Measurements from ENCODE around the gene PCDHA11. TPM values are rescaled to one million over a fixed set of nuclear protein-coding genes. Genes with fewer than 3 reads are reported as not detected.
A peak's percentile ranks its signal among the peaks of the same experiment; 100 is the strongest.
"Not testable (repeated sequence)": the region's sequence is repeated elsewhere in the genome, so short reads cannot be mapped to it uniquely, and the experiment has no call there.

The PCDHA11 gene
- total RNA-seq, 8 experiments from 2014 or later: 0.31 to 6.3 (median 5.2) TPM; not detected in 1

DNA sequence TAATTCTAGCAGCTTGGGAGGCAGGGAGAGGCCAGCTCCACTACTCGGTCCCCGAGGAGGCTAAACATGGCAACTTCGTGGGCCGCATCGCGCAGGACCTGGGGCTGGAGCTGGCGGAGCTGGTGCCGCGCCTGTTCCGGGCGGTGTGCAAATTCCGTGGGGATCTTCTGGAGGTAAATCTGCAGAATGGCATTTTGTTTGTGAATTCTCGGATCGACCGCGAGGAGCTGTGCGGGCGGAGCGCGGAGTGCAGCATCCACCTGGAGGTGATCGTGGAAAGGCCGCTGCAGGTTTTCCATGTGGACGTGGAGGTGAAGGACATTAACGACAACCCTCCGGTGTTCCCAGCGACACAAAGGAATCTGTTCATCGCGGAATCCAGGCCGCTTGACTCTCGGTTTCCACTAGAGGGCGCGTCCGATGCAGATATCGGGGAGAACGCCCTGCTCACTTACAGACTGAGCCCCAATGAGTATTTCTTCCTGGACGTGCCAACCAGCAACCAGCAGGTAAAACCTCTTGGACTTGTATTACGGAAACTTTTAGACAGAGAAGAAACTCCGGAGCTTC, 34.2 kb upstream of the PCDHA11 start:
- H3K4me3 ChIP-seq; in situ Hi-C loops (cut with MboI; ENCODE audit: low pct_unique_long_range_greater_than_20kb in 2 of 9, low sequenced_read_pairs in 9 of 9, unreplicated experiment in 9 of 9); ATAC-seq (replicated peaks in 6 of 8); H3K4me1 ChIP-seq (replicated peaks in 1 of 2); H3K27ac ChIP-seq: not testable (repeated sequence)
- WGBS, 10 experiments: 29 to 100% (median 88%) methylated on average over 1 to 10 of the region's 38 CpGs; no CpG with 5 or more reads in 6 of the 10 experiments

DNA sequence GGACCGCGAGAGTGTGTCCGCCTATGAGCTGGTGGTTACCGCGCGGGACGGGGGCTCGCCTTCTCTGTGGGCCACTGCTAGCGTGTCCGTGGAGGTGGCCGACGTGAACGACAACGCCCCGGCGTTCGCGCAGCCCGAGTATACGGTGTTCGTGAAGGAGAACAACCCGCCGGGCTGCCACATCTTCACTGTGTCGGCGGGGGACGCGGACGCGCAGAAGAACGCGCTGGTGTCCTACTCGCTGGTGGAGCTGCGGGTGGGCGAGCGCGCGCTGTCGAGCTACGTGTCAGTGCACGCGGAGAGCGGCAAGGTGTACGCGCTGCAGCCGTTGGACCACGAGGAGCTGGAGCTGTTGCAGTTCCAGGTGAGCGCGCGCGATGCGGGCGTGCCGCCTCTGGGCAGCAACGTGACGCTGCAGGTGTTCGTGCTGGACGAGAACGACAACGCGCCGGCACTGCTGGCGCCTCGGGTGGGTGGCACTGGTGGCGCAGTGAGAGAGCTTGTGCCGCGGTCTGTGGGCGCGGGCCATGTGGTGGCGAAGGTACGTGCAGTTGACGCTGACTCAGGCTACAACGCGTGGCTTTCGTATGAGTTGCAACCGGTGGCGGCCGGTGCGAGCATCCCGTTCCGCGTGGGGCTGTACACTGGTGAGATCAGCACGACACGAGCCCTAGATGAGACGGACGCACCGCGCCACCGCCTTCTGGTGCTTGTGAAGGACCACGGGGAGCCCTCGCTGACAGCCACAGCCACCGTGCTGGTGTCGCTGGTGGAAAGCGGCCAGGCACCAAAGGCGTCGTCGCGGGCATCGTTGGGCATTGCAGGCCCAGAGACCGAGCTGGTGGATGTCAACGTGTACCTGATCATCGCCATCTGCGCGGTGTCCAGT, 32.9 kb upstream of the PCDHA11 start:
- no peak overlapping the region for H3K4me3 ChIP-seq
- H3K27ac ChIP-seq: no peak overlapping the region
- in situ Hi-C loops (cut with MboI; ENCODE audit: low pct_unique_long_range_greater_than_20kb in 2 of 9, low sequenced_read_pairs in 9 of 9, unreplicated experiment in 9 of 9): no loop called here
- no peak for ATAC-seq (replicated peaks in 6 of 8)
- no peaks in the 10 kb centered on the region for H3K4me1 ChIP-seq (replicated peaks in 1 of 2)
- 40 to 100% (median 95%) methylated on average over 3 to 39 of the region's 103 CpGs; no CpG with 5 or more reads in 1 of the 10 experiments for WGBS, 10 experiments

GRCh38 chr5:140840978-140841962, 27.5 kb upstream of the PCDHA11 start, which contains the start of gene PCDHA8:
PCDHA8 (plus strand) TSS chr5:140841187; CDS start chr5:140841322, 135 bp downstream.
- no peak within 1 kb of the TSS for H3K4me3 ChIP-seq
- ATAC-seq (replicated peaks in 6 of 8): no peak
- no peak within 1 kb of the TSS for H3K27ac ChIP-seq
- in situ Hi-C loops (cut with MboI; ENCODE audit: low pct_unique_long_range_greater_than_20kb in 2 of 9, low sequenced_read_pairs in 9 of 9, unreplicated experiment in 9 of 9): no loop called here
- 7 to 92% (median 77%) methylated on average over 2 to 15 of the region's 47 CpGs for WGBS, 10 experiments
- no peaks in the 10 kb centered on the region for H3K4me1 ChIP-seq (replicated peaks in 1 of 2)

- in situ Hi-C loops (cut with MboI; ENCODE audit: low pct_unique_long_range_greater_than_20kb in 2 of 9, low sequenced_read_pairs in 9 of 9, unreplicated experiment in 9 of 9): no loop called here
- H3K27ac ChIP-seq: no peak overlapping the region
- H3K4me1 ChIP-seq (replicated peaks in 1 of 2): no peaks in the 10 kb centered on the region
- H3K4me3 ChIP-seq: no peak overlapping the region
- 20 to 96% (median 85%) methylated on average over 1 to 15 of the region's 87 CpGs; no CpG with 5 or more reads in 3 of the 10 experiments for WGBS, 10 experiments
- no peak for ATAC-seq (replicated peaks in 6 of 8)
These were observed 25.7 kb upstream of the PCDHA11 start for GRCh38 chr5:140842798-140843733.

- H3K4me3 ChIP-seq: not testable (repeated sequence)
These were observed 20.3 kb upstream of the PCDHA11 start, which contains the start of gene PCDHA9 for GRCh38 chr5:140848139-140849102. PCDHA9 (plus strand) TSS chr5:140848382; CDS start chr5:140848496, 114 bp downstream.

GRCh38 chr5:140849831-140850634, 18.7 kb upstream of the PCDHA11 start:
- not testable (repeated sequence) for H3K27ac ChIP-seq; ATAC-seq (replicated peaks in 6 of 8); H3K4me3 ChIP-seq; H3K4me1 ChIP-seq (replicated peaks in 1 of 2)
- in situ Hi-C loops (cut with MboI; ENCODE audit: low pct_unique_long_range_greater_than_20kb in 2 of 9, low sequenced_read_pairs in 9 of 9, unreplicated experiment in 9 of 9): loop anchor here in 1 of 9 experiments (25.0 kb wide), 1 partner anchor 187 kb away; no protein-coding TSS in a partner anchor
- WGBS, 10 experiments: 75 to 99% (median 90%) methylated on average over 1 to 32 of the region's 101 CpGs; no CpG with 5 or more reads in 3 of the 10 experiments

More at GRCh38 chr5:140848139-140849102, 20.3 kb upstream of the PCDHA11 start, which contains the start of gene PCDHA9:
- in situ Hi-C loops (cut with MboI; ENCODE audit: low pct_unique_long_range_greater_than_20kb in 2 of 9, low sequenced_read_pairs in 9 of 9, unreplicated experiment in 9 of 9); H3K4me1 ChIP-seq (replicated peaks in 1 of 2); H3K27ac ChIP-seq: not testable (repeated sequence)
- WGBS, 10 experiments: 3 to 96% (median 74%) methylated on average over 4 to 17 of the region's 48 CpGs; no CpG with 5 or more reads in 1 of the 10 experiments
- peak in 1 of 8 experiments; percentile 41 for ATAC-seq (replicated peaks in 6 of 8)

- Histone ChIP-seq H3K4me3 (peak within 1 kb of the TSS in 1 of 5 donors; percentile 6), H3K4me1 (replicated peaks in 1 of 2) (no peaks in the 10 kb centered on the region), H3K27ac (no peak within 1 kb of the TSS)
- in situ Hi-C loops (cut with MboI; ENCODE audit: low pct_unique_long_range_greater_than_20kb in 2 of 9, low sequenced_read_pairs in 9 of 9, unreplicated experiment in 9 of 9): loop anchor here in 1 of 9 experiments (25.0 kb wide), 1 partner anchor 181 kb away; no protein-coding TSS in a partner anchor
- peak in 1 of 8 experiments; percentile 43 for ATAC-seq (replicated peaks in 6 of 8)
- 10 to 89% (median 54%) methylated on average over 2 to 19 of the region's 44 CpGs for WGBS, 10 experiments
These were observed 12.7 kb upstream of the PCDHA11 start, which contains the start of gene PCDHA10 for GRCh38 chr5:140855772-140856674. PCDHA10 (plus strand) TSS chr5:140855897; CDS start chr5:140856049, 152 bp downstream.

GRCh38 chr5:140857177-140857986, 11.4 kb upstream of the PCDHA11 start:
- no peak overlapping the region for H3K27ac ChIP-seq
- 57 to 96% (median 93%) methylated on average over 3 to 31 of the region's 94 CpGs; no CpG with 5 or more reads in 4 of the 10 experiments for WGBS, 10 experiments
- ATAC-seq (replicated peaks in 6 of 8): no peak
- in situ Hi-C loops (cut with MboI; ENCODE audit: low pct_unique_long_range_greater_than_20kb in 2 of 9, low sequenced_read_pairs in 9 of 9, unreplicated experiment in 9 of 9): loop anchor here in 1 of 9 experiments (25.0 kb wide), 1 partner anchor 180 kb away; no protein-coding TSS in a partner anchor
- H3K4me3 ChIP-seq: no peak overlapping the region
- H3K4me1 ChIP-seq (replicated peaks in 1 of 2): no peaks in the 10 kb centered on the region

- in situ Hi-C loops (cut with MboI; ENCODE audit: low pct_unique_long_range_greater_than_20kb in 2 of 9, low sequenced_read_pairs in 9 of 9, unreplicated experiment in 9 of 9): loop anchor here in 1 of 9 experiments (25.0 kb wide), 1 partner anchor 179 kb away; no protein-coding TSS in a partner anchor
- WGBS, 10 experiments: 80 to 95% methylated on average over 1 to 11 of the region's 22 CpGs; no CpG with 5 or more reads in 8 of the 10 experiments
- Histone ChIP-seq H3K4me3 (no peak overlapping the region), H3K27ac (no peak overlapping the region), H3K4me1 (replicated peaks in 1 of 2) (no peaks in the 10 kb centered on the region)
- no peak for ATAC-seq (replicated peaks in 6 of 8)
These were observed 10.8 kb upstream of the PCDHA11 start for GRCh38 chr5:140857987-140858240.

Measured in motor neuron (in vitro differentiated cells).